Activated CD4-positive, alpha-beta T cell treated with anti-CD3 and anti-CD28 coated beads, Interleukin-2, amount 10 ng/mL, durations not matched to agents 24 days and 14 days (primary cell): ENCODE data around the gene SRD5A3. TPM values are rescaled to one million over a fixed set of nuclear protein-coding genes. Genes with fewer than 3 reads are reported as not detected.

Experiments
- DNase-seq: peaks from one replicate; pipeline ENCODE4 v3.0.0; 2022
- H3K27ac Mint-ChIP-seq: one replicate; pipeline ENCODE4 v1.8.0; 2022; ENCODE audit warnings: mild to moderate bottlenecking, mixed read lengths
- H3K27me3 Mint-ChIP-seq: one replicate; pipeline ENCODE4 v1.8.0; 2022; ENCODE audit warnings: mixed read lengths
- H3K36me3 Mint-ChIP-seq: one replicate; pipeline ENCODE4 v1.8.0; 2022; ENCODE audit warnings: low read depth, mild to moderate bottlenecking, mixed read lengths
- H3K4me1 Mint-ChIP-seq: one replicate; pipeline ENCODE4 v1.8.0; 2021; ENCODE audit warnings: mixed read lengths
- H3K4me3 Mint-ChIP-seq: one replicate; pipeline ENCODE4 v1.8.0; 2022; ENCODE audit warnings: mild to moderate bottlenecking, moderate library complexity, mixed read lengths
- H3K9me3 Mint-ChIP-seq: one replicate; pipeline ENCODE4 v1.8.0; 2021; ENCODE audit warnings: mixed read lengths
- intact Hi-C: fragments of 100-400 bp; cut with micrococcal nuclease; formaldehyde crosslinking; loops from one replicate; pipeline ENCODE4 v1.15.1; 2023
- total RNA-seq: library from RNA; stranded (reverse); gene quantifications from 2 replicates; pipeline ENCODE4 v1.2.3, GENCODE V29; 2022

SRD5A3 gene
- 26.6 and 27.4 TPM in 2 replicates for total RNA-seq

DNA sequence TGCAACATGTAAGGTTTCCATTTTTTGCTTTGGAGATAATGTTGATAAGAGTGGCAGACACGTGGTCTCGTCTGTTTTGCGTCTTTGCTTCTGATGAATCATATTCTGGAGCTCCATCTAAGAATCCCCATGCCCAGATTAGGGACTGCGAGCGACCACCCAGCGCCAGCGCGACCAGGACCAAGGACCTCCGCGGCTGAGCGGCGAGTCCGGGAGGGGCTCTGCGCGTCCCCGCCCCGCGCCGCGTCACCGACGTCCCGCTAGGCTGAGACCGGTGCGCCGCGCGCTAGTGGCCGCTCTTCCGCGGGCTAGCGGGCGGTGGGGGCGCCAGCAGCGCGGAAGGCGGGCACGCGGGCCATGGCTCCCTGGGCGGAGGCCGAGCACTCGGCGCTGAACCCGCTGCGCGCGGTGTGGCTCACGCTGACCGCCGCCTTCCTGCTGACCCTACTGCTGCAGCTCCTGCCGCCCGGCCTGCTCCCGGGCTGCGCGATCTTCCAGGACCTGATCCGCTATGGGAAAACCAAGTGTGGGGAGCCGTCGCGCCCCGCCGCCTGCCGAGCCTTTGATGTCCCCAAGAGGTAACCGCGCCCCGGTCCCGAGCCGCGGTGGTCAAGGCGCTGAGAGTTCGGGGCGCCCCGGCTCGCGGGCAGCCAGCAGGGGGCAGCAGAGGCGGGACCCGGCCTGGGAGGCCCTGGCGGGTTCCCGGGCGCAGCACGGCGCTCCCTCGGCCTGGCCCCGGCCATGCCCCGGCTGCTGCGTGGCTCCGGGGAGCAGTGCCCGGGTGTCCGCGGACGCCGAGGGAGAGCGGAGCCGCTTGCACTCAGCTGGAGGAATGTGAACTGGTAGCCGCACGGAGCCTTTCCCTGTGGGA, at the start of gene SRD5A3:
TSS of gene SRD5A3 (plus strand) at position 263 of the 871 bp plus-strand sequence. CDS start at position 358, 95 bp downstream.
- Mint-ChIP-seq H3K4me1 (peaks cover 23% of the 10 kb centered on the region), H3K36me3 (peaks cover 1% of the 10 kb centered on the region), H3K27ac (peak within 1 kb of the TSS; percentile 95), H3K27me3 (no peaks in the 10 kb centered on the region), H3K9me3 (no peaks in the 10 kb centered on the region), H3K4me3 (peak within 1 kb of the TSS; percentile 92)
- DNase-seq = peak; percentile 95
- intact Hi-C loops = loop anchor here (1.0 kb wide), 2 partner anchors 8 to 49 kb away; partner anchors contain the start of gene TMEM165

DNA sequence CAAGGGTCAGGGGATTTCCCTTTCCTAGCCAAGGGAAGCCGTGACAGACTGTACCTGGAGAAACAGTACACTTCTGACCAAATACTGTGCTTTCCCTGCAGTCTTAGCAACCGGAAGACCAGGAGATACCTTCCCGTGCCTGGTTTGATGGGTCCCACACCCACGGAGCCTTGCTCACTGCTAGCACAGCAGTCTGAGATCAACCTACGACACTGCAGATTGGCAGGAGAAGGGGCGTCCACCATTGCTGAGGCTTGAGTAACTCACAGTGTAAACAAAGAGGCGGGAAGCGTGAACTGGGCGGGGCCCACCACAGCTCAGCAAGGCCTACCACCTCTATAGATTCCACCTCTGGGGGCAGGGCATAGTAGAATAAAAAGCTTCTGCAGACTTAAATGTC, 48.7 kb upstream of the SRD5A3 start:
- no peaks in the 10 kb centered on the region for H3K36me3 Mint-ChIP-seq
- peaks cover 6% of the 10 kb centered on the region for H3K9me3 Mint-ChIP-seq
- peaks cover 4% of the 10 kb centered on the region for H3K27me3 Mint-ChIP-seq
- H3K4me3 Mint-ChIP-seq = no peak overlapping the region
- H3K4me1 Mint-ChIP-seq = no peaks in the 10 kb centered on the region
- no peak overlapping the region for H3K27ac Mint-ChIP-seq
- DNase-seq = no peak
- intact Hi-C loops = no loop called here

- peaks cover 1% of the 10 kb centered on the region for H3K27me3 Mint-ChIP-seq
- H3K36me3 Mint-ChIP-seq = no peaks in the 10 kb centered on the region
- no peak overlapping the region for H3K27ac Mint-ChIP-seq
- intact Hi-C loops = no loop called here
- no peaks in the 10 kb centered on the region for H3K4me1 Mint-ChIP-seq
- no peak overlapping the region for H3K4me3 Mint-ChIP-seq
- peaks cover 6% of the 10 kb centered on the region for H3K9me3 Mint-ChIP-seq
- DNase-seq = no peak
Observed at GRCh38 chr4:55303760-55304165, 42.3 kb upstream of the SRD5A3 start.

DNA sequence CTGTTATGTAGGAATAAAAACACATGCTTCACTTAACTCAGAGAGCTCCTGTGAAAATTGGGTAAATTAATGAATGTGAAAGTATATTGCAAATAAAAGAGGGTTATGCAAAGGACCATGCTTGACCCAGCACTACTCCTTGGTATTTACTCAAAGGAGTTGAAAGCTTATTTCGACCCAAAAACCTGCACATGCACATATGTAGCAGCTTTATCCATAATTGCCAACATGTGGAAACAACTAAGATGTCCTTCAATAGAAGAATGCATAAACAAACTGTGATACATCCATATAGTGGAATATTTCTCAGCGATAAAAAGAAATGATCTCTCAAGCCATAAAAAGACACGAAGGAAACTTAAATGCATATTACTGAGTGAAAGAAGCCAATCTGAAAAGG, 41.7 kb upstream of the SRD5A3 start:
- Mint-ChIP-seq H3K4me1 (no peaks in the 10 kb centered on the region), H3K27ac (no peak overlapping the region), H3K4me3 (no peak overlapping the region), H3K9me3 (peaks cover 6% of the 10 kb centered on the region), H3K27me3 (peaks cover 1% of the 10 kb centered on the region), H3K36me3 (no peaks in the 10 kb centered on the region)
- intact Hi-C loops = no loop called here
- no peak for DNase-seq

- intact Hi-C loops = no loop called here
- no peak for DNase-seq
- no peaks in the 10 kb centered on the region for H3K36me3 Mint-ChIP-seq
- peaks cover 1% of the 10 kb centered on the region for H3K27me3 Mint-ChIP-seq
- H3K4me1 Mint-ChIP-seq = peaks cover 4% of the 10 kb centered on the region
- H3K27ac Mint-ChIP-seq = no peak overlapping the region
- H3K9me3 Mint-ChIP-seq = no peaks in the 10 kb centered on the region
- H3K4me3 Mint-ChIP-seq = no peak overlapping the region
Observed at GRCh38 chr4:55308071-55308470, 38.0 kb upstream of the SRD5A3 start.

GRCh38 chr4:55311792-55312488, 34.1 kb upstream of the SRD5A3 start:
- Mint-ChIP-seq H3K27ac (no peak overlapping the region), H3K36me3 (no peaks in the 10 kb centered on the region), H3K27me3 (no peaks in the 10 kb centered on the region), H3K4me1 (peaks cover 4% of the 10 kb centered on the region), H3K4me3 (no peak overlapping the region), H3K9me3 (no peaks in the 10 kb centered on the region)
- intact Hi-C loops = no loop called here
- DNase-seq = no peak

DNA sequence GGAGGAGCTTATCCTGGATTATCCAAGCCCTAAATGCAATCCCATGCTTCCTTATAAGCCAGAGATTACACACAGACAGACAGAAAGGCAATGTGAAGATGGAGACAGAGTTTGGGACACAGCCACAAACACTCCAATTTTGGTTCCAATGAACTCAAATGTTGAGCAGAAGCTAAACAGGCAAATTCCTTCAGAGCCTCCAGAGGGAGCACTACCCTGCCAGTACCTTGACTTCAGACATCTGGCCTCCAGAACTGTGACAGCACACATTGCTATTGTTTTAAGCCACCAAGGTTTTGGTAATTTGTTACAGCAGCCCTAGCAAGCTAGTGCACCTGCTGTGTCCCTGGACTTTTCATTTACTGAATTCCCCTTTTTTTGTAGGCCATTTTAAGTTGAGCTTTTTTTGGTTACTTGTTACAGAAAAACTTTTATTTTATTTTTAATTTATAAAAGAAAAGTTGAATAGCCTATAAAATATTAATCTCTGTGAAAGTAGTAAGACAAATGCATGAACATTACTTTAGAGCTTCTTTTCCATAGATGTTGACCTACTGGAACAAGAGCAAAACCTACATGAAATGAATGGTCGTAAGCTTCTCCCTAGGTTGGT, 33.4 kb upstream of the SRD5A3 start:
- intact Hi-C loops = no loop called here
- no peaks in the 10 kb centered on the region for H3K9me3 Mint-ChIP-seq
- H3K4me3 Mint-ChIP-seq = no peak overlapping the region
- DNase-seq = peak; percentile 75
- H3K27me3 Mint-ChIP-seq = no peaks in the 10 kb centered on the region
- H3K27ac Mint-ChIP-seq = no peak overlapping the region
- H3K36me3 Mint-ChIP-seq = no peaks in the 10 kb centered on the region
- H3K4me1 Mint-ChIP-seq = peaks cover 4% of the 10 kb centered on the region

DNA sequence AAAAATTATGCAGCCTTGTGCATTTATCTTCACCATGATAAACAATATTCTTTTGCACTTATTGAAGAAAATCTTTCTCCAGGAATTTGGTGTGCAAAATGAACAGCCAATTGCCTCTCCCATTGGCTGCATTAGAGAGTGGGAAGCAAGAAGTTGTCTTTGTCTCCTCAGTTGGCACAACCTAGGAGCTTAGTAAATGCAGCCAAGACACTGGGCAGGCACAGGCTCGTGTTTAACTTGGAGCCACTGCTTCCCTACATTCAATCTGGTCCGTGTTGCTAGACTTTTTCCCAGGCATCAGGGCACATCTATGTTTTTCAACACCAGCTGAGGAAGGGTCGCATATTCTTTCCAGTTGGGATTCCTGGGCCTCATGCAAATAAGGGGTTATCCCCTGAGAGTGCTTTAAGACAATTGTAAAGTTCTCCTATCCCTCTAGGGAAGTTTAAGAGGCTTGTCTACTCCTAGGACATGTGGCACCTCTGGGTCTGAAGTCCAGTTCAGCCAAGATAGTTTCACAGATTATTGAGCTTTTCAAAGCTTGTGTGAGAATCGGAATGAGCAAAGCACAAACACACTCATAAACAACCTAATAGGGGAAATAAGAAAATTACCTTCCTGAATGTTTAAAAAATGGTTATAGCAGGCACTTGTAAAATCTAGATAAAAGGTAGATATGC, 31.8 kb upstream of the SRD5A3 start:
- no peaks in the 10 kb centered on the region for H3K9me3 Mint-ChIP-seq
- intact Hi-C loops = no loop called here
- no peak overlapping the region for H3K4me3 Mint-ChIP-seq
- H3K27me3 Mint-ChIP-seq = no peaks in the 10 kb centered on the region
- no peaks in the 10 kb centered on the region for H3K36me3 Mint-ChIP-seq
- no peak overlapping the region for H3K27ac Mint-ChIP-seq
- DNase-seq = no peak
- H3K4me1 Mint-ChIP-seq = peaks cover 18% of the 10 kb centered on the region

DNA sequence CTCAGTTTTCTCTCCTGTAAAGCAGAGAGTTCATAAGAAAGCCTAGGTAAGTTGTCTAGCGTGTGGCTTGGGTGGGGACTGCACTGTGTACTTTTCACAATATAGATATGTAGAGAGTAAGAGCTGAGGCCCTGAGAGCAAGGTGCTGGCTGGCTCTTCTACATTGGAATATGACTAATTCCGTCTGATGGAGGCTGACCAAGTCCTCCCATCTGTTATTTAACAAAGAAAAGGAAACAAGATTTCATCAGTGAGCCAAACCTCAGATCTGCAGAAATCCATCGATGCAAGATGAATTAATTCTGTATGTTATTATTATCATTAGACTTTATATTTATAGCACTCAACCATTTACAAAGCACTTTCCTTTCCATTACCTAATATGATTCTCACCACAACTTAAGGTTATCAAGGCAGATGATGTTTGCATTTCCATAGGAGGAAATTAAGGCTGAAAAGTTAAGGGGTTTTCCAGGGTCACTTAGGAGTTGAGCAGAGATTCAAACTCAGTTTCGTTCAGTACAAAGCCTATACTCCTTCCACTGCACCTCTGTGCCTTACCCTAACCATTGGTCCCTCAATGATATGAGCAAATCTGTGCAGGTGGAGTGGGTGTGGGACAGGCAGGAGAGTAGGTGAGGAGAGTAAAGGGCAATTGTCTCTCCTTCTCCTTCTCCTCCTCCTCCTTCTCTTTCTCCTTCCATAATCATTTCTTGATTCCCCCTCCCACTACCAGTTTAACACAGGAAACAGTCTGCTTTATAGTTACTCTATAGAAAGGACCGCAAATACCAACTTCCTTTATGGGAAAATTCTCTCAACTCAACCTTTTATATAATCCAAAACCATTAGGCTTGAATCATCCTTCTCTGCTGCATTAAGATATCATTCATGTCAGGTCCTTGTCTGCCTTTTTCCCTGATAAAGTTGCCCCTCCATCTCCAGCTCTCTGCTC, 27.6 kb upstream of the SRD5A3 start:
- DNase-seq = no peak

GRCh38 chr4:55321707-55322264, 24.3 kb upstream of the SRD5A3 start:
- no peak overlapping the region for H3K4me3 Mint-ChIP-seq
- H3K4me1 Mint-ChIP-seq = peaks cover 17% of the 10 kb centered on the region
- H3K27me3 Mint-ChIP-seq = no peaks in the 10 kb centered on the region
- H3K27ac Mint-ChIP-seq = no peak overlapping the region
- H3K9me3 Mint-ChIP-seq = no peaks in the 10 kb centered on the region
- intact Hi-C loops = loop anchor here (1.0 to 5.0 kb wide), 4 partner anchors 137 to 998 kb away; partner anchors contain the start of gene CLOCK
- H3K36me3 Mint-ChIP-seq = no peaks in the 10 kb centered on the region
- peak; percentile 86 for DNase-seq

More for the DNA sequence above, 27.6 kb upstream of the SRD5A3 start:
- Mint-ChIP-seq H3K9me3 (no peaks in the 10 kb centered on the region), H3K27me3 (no peaks in the 10 kb centered on the region), H3K4me3 (peak overlapping the region; percentile 4), H3K36me3 (no peaks in the 10 kb centered on the region), H3K4me1 (peaks cover 17% of the 10 kb centered on the region), H3K27ac (peak overlapping the region; percentile 38)
- intact Hi-C loops = loop anchor here (2.0 to 5.0 kb wide), 2 partner anchors 18 to 241 kb away; no protein-coding TSS in a partner anchor

- intact Hi-C loops = loop anchor here (5.0 kb wide), 1 partner anchor 224 kb away; the partner anchor contains the start of gene CLOCK
- Mint-ChIP-seq H3K4me3 (no peak overlapping the region), H3K4me1 (peaks cover 13% of the 10 kb centered on the region), H3K27me3 (no peaks in the 10 kb centered on the region), H3K9me3 (no peaks in the 10 kb centered on the region), H3K27ac (no peak overlapping the region), H3K36me3 (no peaks in the 10 kb centered on the region)
- DNase-seq = no peak
Observed at GRCh38 chr4:55323375-55323774, 22.7 kb upstream of the SRD5A3 start.

- no peak for DNase-seq
- H3K4me3 Mint-ChIP-seq = no peak overlapping the region
- no peak overlapping the region for H3K27ac Mint-ChIP-seq
- H3K9me3 Mint-ChIP-seq = no peaks in the 10 kb centered on the region
- H3K4me1 Mint-ChIP-seq = no peaks in the 10 kb centered on the region
- H3K36me3 Mint-ChIP-seq = no peaks in the 10 kb centered on the region
- no peaks in the 10 kb centered on the region for H3K27me3 Mint-ChIP-seq
- intact Hi-C loops = no loop called here
Observed at GRCh38 chr4:55326629-55327028, 19.4 kb upstream of the SRD5A3 start.
